NOMO-1 (cell line): Measurements from ENCODE around the gene BZW2.

Experiments used
- DNase-seq, 2 experiments: peaks; one replicate each; lab custom pipeline; 2025; ENCODE audit not compliant: unreplicated experiment in 2 of 2; lab: John Stamatoyannopoulos, UW

BZW2 gene

DNA sequence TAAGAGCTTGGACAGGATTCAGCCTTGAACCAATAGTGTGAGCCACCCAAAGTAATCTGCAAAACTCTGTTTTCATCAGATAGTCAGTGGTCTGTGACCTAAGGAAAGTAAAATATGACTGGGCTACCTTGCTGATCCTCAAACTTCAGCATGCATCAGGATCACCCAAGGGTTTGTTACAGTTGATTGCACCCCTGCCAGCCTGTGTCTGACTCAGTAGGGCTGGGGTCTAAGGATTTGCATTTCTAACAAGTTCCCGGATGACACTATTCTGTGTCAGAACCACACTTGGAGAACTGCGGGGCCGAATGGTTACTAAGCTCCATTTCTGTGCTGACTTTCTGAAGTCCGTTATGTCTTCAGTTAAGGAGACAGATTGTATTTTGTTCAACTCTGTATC, 66.9 kb downstream of the BZW2 start:
- DNase-seq = no peak

DNA sequence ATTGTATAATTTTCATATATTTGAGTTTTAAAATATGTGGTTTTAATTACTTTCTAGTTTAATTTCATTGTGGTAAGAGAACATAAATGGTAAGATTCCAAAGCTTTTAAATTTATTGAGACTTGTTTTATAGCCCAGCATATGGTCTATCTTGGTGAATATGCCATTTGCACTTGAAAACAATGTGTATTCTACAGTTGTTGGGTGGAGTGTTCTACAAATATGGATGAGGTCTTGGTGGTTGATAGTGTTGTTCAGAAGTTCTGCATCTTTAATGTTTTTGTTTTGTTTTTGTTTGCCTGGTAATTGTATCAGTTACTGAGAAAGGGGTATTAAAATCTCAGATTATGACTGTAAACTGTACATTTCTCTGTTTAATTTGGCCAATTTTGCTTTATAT, 69.9 kb downstream of the BZW2 start:
- DNase-seq = no peak

DNA sequence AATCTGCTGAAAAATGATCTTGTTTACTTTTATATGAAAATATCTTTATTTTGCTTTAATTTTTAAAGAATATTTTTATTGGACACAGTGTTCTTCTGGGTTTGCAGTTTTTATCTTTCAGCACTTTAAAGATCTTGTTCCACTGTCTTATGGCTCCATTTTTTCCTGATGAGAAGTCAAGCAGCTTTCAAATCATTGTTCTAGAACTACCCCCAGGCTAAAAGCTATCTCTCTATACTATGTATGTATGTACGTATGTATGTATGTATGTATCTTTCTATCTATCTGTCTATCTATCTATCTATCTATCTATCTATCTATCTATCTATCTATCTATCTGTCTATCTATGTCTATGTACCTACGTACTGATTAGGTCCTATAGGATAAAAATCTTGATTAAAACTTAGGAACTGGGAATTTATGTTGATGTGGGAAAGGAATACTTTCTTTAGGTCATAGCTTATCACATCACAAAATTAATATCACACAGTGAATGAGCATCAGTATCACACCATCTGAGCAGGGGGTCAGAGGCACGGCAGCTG, 72.2 kb downstream of the BZW2 start:
- DNase-seq = no peak

- DNase-seq = no peak
Measured at GRCh38 chr7:16719699-16720098, 73.7 kb downstream of the BZW2 start.

GRCh38 chr7:16721541-16721940, 75.6 kb downstream of the BZW2 start:
- no peak for DNase-seq

GRCh38 chr7:16724344-16724743, 78.4 kb downstream of the BZW2 start:
- DNase-seq = no peak

DNA sequence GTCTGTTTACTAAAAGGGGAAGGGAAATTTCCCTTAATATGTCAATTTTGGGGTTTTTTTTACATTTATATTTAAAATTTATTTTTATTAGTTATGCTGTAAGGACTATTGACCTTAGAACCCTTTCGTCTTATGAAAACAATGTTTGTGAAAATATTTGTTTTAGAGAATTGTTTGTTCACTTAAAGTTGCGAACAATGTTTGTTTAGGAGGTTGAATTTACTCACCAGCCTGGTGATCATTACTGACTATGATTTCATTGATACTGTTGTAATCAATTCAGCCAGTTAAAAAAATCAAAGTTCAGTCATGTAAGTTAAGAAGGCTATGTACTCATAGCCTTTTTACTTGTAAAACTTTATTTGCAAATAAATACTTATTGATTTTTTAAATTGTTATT, 80.2 kb downstream of the BZW2 start:
- DNase-seq = no peak

GRCh38 chr7:16727736-16728135, 81.8 kb downstream of the BZW2 start:
- no peak for DNase-seq

GRCh38 chr7:16728811-16729210, 82.8 kb downstream of the BZW2 start:
- no peak for DNase-seq

DNA sequence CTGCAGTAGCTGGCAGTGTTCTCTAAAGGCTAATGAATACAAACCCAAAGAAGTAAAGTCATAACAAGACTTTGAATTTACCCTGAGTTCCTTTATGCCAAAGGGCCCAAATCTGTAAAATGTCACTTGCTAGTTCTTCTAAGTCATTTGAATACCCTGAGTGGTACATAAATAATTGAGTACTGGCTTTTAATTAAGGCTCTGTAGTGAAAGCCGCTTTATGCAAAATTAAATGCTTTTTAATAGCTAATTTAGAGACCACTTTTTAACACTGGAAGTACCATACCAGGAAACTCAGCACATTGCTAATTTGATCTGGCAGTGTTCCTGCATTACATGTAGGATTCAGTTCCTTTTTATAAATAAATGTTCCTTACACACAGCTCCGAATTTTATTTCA, 83.6 kb downstream of the BZW2 start:
- no peak for DNase-seq

GRCh38 chr7:16730937-16731336, 85.0 kb downstream of the BZW2 start:
- no peak for DNase-seq

DNA sequence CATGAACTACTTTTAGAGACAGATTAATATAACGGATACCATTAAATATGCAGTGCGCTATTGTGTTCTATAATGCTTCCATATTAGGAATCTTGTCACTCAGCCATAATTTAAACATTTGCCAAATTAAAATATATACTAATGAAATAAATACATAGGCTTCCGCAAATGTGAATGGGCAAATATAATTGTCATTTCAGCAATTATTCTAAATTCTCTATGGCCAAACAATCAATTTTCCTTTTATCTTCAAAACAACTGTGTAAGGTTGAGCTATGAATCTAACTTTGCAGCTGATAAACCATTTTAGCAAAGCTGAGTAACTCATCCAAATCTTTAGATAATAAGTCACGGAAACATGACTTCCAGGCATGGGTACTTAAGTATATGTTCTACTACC, 86.8 kb downstream of the BZW2 start:
- no peak for DNase-seq

- DNase-seq = no peak
Measured at GRCh38 chr7:16734148-16734726, 88.3 kb downstream of the BZW2 start.

DNA sequence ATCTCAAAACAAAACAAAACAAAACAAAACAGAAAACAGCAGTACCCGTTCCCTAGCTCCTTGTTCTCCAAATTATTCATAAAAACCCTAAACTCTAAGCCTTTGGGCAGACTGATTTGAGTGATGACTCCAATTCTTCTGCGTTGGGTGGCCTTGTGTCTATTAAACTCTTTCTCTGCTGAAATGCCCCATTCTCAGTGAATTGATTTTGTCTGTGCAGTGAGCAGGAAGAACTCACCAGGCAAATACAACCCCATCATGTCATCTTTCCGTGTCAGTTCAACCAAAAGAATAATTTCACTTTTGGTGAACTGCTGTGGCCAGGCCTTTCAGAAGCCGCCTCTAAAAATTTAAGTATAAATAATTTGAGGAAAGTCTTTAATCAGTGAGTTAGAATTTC, 89.0 kb downstream of the BZW2 start:
- no peak for DNase-seq

DNA sequence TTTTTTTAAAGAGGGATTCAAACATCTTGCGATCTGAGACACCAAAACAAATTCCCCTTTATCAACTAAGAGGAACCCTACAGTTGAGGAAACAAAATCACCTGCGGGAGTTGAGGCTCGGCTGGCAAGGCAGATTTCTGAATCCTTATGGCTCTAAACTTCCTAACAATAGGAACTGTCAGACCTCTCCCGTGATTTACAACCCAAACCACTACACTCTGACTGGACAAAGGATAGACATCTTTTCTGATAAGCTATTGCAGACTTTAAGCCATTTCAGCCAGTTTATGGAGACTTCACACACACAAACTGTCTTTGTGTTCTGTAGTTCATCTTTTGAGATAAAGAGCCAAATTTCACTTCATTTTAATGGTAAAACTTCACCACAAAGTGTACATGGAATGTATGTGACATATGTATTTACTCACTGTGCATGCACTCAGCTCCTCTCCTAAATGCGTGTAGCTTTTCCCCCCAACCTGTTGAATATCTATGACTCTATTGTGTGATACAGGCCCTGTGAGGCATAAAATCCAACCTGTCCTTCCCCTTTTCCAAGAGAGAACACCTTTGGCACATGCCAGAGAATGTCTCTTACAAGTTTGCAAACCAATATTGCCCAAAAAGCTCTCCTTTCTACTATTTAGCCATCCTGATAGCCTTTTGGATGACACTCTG, 92.2 kb downstream of the BZW2 start:
- no peak for DNase-seq

DNA sequence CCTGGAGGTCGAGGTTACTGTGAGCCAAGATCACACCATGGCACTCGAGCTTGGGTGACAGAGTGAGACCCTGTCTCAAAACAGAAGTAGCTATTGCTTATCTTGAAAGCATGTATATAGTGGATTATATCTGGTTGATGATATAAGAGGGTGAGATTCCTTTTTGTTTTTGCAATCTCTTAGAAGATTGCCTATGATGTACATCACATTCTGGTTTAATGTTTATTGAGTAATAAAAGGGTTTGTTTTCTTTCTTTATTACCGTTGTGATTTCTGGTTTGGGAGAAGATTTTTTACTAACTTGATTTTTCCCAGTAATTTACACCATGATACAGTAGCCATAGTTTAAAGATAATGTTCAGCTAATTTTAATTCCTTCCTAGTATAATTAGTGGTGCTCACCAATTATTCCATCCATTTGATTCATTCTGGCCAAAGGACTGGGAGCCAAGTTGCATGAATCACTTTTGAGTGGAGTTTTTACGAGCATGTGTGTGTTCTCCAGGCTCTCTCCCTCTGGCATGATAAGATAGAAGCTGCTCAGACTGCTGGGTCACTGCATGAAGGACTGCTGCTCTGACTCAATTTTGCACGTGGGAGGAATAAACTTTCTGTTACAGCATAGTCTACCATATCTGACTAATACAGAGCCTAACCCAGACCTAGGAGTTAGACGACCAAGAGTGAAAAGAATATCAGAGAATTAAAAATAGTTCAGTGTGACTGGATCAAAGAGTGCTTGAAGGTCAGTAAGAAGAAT, 94.1 kb downstream of the BZW2 start:
- DNase-seq = no peak

GRCh38 chr7:16740623-16740953, 94.6 kb downstream of the BZW2 start:
- DNase-seq = no peak

GRCh38 chr7:16740996-16741395, 95.0 kb downstream of the BZW2 start:
- no peak for DNase-seq

- DNase-seq = no peak
Measured at GRCh38 chr7:16741676-16742075, 95.7 kb downstream of the BZW2 start.

DNA sequence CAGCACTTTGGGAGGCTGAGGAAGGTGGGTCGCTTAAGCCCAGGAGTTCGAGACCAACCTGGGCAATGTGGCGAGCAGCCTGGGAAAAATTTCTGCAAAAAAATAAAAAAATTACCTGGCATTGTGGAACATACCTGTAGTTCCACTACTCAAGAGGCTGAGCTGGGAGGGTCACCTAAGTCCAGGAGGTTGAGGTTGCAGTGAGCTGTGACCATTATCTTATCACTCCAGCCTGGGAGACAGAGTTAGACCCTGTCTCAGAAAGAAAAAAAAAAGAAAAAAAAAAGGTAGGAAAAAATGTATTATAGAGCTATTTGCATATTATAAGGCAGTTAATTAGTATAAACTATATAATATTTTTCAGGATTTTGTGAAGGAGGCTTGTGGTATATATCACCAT, 96.6 kb downstream of the BZW2 start:
- no peak for DNase-seq

- DNase-seq = no peak
Measured at GRCh38 chr7:16743236-16743635, 97.3 kb downstream of the BZW2 start.
